H1 (cell line): ENCODE measurements around the gene MAGI2. TPM values are rescaled to one million over a fixed set of nuclear protein-coding genes. Genes with fewer than 3 reads are reported as not detected.

Experiments
- CTCF ChIA-PET: fragments of 300-600 bp; sonication (Branson Sonifier 250); formaldehyde crosslinking; loops from one replicate; lab custom pipeline; 2021; ENCODE audit not compliant: partially characterized antibody; lab: Charles Lee
- POLR2A ChIA-PET: fragments of 300-600 bp; sonication (Branson Sonifier 250); formaldehyde crosslinking; loops from one replicate; lab custom pipeline; 2021; ENCODE audit warnings: inconsistent platforms; ENCODE audit not compliant: partially characterized antibody; lab: Charles Lee
- DNase-seq, 2 experiments: peaks; one replicate each; pipeline versions ENCODE4 v3.0.0 to v3.0.0-alpha.2; 2010 to 2022; ENCODE audit warnings: low spot score in 2 of 2, low read depth in 1 of 2, mixed read lengths in 1 of 2
- FAIRE-seq: peaks from 2 replicates; lab custom pipeline; 2011; peaks lifted over from hg19 to GRCh38; lab: Jason Lieb, UNC
- H2AFZ ChIP-seq: 2 replicates; pipeline ENCODE4 v1.8.1; 2012; ENCODE audit warnings: low read length, inconsistent platforms
- H2AK5ac ChIP-seq: 2 replicates; pipeline ENCODE4 v1.6.1; 2013; ENCODE audit warnings: low read depth, low read length
- H2BK120ac ChIP-seq: replicated peaks from 2 replicates; pipeline ENCODE3; 2013; ENCODE audit warnings: low read depth, low read length, inconsistent platforms
- H2BK12ac ChIP-seq: 2 replicates; pipeline ENCODE4 v1.6.1; 2013; ENCODE audit warnings: low read depth, low read length
- H2BK15ac ChIP-seq: 2 replicates; pipeline ENCODE4 v1.6.1; 2013; ENCODE audit warnings: low read length
- H2BK20ac ChIP-seq: 2 replicates; pipeline ENCODE4 v1.6.1; 2013; ENCODE audit warnings: low read length
- H2BK5ac ChIP-seq: 2 replicates; pipeline ENCODE4 v1.6.1; 2013; ENCODE audit warnings: low read depth, low read length
- H3K14ac ChIP-seq: 2 replicates; pipeline ENCODE4 v1.6.1; 2013; ENCODE audit warnings: inconsistent platforms; ENCODE audit not compliant: insufficient read length
- H3K18ac ChIP-seq: 2 replicates; pipeline ENCODE4 v1.6.1; 2013; ENCODE audit warnings: low read length; ENCODE audit errors: extremely low read depth
- H3K23ac ChIP-seq: 2 replicates; pipeline ENCODE4 v1.6.1; 2013; ENCODE audit warnings: inconsistent platforms; ENCODE audit not compliant: insufficient read length
- H3K23me2 ChIP-seq: 2 replicates; pipeline ENCODE4 v1.6.1; 2013; ENCODE audit warnings: low read depth, low read length
- H3K27ac ChIP-seq: 2 replicates; pipeline ENCODE4 v1.6.1; 2011; ENCODE audit warnings: low read depth, low read length, inconsistent platforms
- H3K27me3 ChIP-seq, 4 experiments: replicated peaks in 1 of 4; 1 replicate in 1 of 4; 2 replicates in 3 of 4; pipeline versions ENCODE4 v1.6.1 to v1.8.1; 2011 to 2013; ENCODE audit warnings: low read length in 3 of 4, mild to moderate bottlenecking in 3 of 4, inconsistent platforms in 2 of 4, mixed read lengths in 2 of 4, moderate library complexity in 1 of 4; ENCODE audit not compliant: control insufficient read depth in 3 of 4, insufficient read depth in 3 of 4; ENCODE audit errors: extremely low read depth in 1 of 4
- H3K36me3 ChIP-seq, 4 experiments: 2 replicates each; pipeline versions ENCODE4 v1.6.1 to v1.8.1; 2011 to 2013; ENCODE audit warnings: mild to moderate bottlenecking in 4 of 4, low read length in 3 of 4, moderate library complexity in 2 of 4, control low read depth in 1 of 4, inconsistent platforms in 1 of 4; ENCODE audit not compliant: insufficient read depth in 4 of 4, control insufficient read depth in 2 of 4
- H3K4ac ChIP-seq: replicated peaks from 2 replicates; pipeline ENCODE3; 2013; ENCODE audit warnings: low read length, low read depth, mixed read lengths, inconsistent platforms; ENCODE audit not compliant: insufficient read length
- H3K4me1 ChIP-seq, 4 experiments: replicated peaks in 1 of 4; 1 replicate in 1 of 4; 2 replicates in 3 of 4; pipeline versions ENCODE4 v1.6.1 to v1.8.1; 2011 to 2013; ENCODE audit warnings: low read length in 3 of 4, inconsistent platforms in 2 of 4, mixed read lengths in 1 of 4; ENCODE audit not compliant: insufficient read depth in 4 of 4, control insufficient read depth in 3 of 4
- H3K4me2 ChIP-seq, 2 experiments: 2 replicates each; pipeline versions ENCODE4 v1.6.1 to v1.8.1; 2011 to 2013; ENCODE audit warnings: low read depth in 2 of 2, low read length in 2 of 2, control low read depth in 1 of 2, inconsistent platforms in 1 of 2, mild to moderate bottlenecking in 1 of 2; ENCODE audit not compliant: insufficient read depth in 1 of 2
- H3K4me3 ChIP-seq, 4 experiments: fragments of 200-600, 300-600 bp in 1 of 4; sonication (generic), shearing (Covaris generic), sonication (Bioruptor Twin) in 1 of 4; 2 replicates each; pipeline versions ENCODE4 v1.5.1 to v1.8.1; 2011 to 2016; ENCODE audit warnings: low read length in 4 of 4, low read depth in 3 of 4, control low read depth in 2 of 4, inconsistent platforms in 2 of 4, mild to moderate bottlenecking in 2 of 4, mixed read lengths in 1 of 4, moderate library complexity in 1 of 4; ENCODE audit not compliant: insufficient read depth in 2 of 4; ENCODE audit errors: extremely low read depth in 1 of 4
- H3K56ac ChIP-seq: replicated peaks from 2 replicates; pipeline ENCODE3; 2013; ENCODE audit warnings: low read depth, mild to moderate bottlenecking, mixed read lengths, low read length, inconsistent platforms; ENCODE audit not compliant: insufficient read length
- H3K79me1 ChIP-seq: 2 replicates; pipeline ENCODE4 v1.6.1; 2013; ENCODE audit warnings: low read depth, low read length, control low read depth
- H3K79me2 ChIP-seq, 2 experiments: 2 replicates each; pipeline versions ENCODE4 v1.6.1 to v1.8.1; 2012 to 2013; ENCODE audit warnings: low read length in 2 of 2, mild to moderate bottlenecking in 2 of 2, inconsistent platforms in 1 of 2; ENCODE audit not compliant: insufficient read depth in 2 of 2, control insufficient read depth in 1 of 2
- H3K9ac ChIP-seq, 4 experiments: replicated peaks in 1 of 4; 1 replicate in 1 of 4; 2 replicates in 3 of 4; pipeline versions ENCODE4 v1.6.1 to v1.8.1; 2011 to 2013; ENCODE audit warnings: low read depth in 3 of 4, low read length in 3 of 4, control low read depth in 2 of 4, mild to moderate bottlenecking in 2 of 4, moderate library complexity in 2 of 4, inconsistent platforms in 1 of 4; ENCODE audit errors: extremely low read depth in 1 of 4
- H3K9me3 ChIP-seq, 2 experiments: 2 replicates each; pipeline versions ENCODE4 v1.6.1 to v1.8.1; 2012 to 2013; ENCODE audit warnings: mild to moderate bottlenecking in 2 of 2, moderate library complexity in 2 of 2, control low read depth in 1 of 2, inconsistent platforms in 1 of 2, low read depth in 1 of 2, low read length in 1 of 2, mixed read lengths in 1 of 2; ENCODE audit not compliant: insufficient read depth in 2 of 2
- H4K20me1 ChIP-seq, 2 experiments: replicated peaks in 1 of 2; 2 replicates each; pipeline versions ENCODE3 to v1.8.1; 2011 to 2013; ENCODE audit warnings: inconsistent platforms in 2 of 2, low read length in 2 of 2, mild to moderate bottlenecking in 1 of 2; ENCODE audit not compliant: insufficient read depth in 2 of 2, control insufficient read depth in 1 of 2
- H4K5ac ChIP-seq: 2 replicates; pipeline ENCODE4 v1.6.1; 2013; ENCODE audit warnings: low read length, low read depth, mixed read lengths, inconsistent platforms; ENCODE audit not compliant: insufficient read length
- H4K8ac ChIP-seq: 2 replicates; pipeline ENCODE4 v1.8.0; 2013; ENCODE audit warnings: mild to moderate bottlenecking, moderate library complexity, low read length, inconsistent platforms; ENCODE audit not compliant: insufficient read depth; ENCODE audit errors: extremely low read depth
- H4K91ac ChIP-seq: replicated peaks from 2 replicates; pipeline ENCODE3; 2013; ENCODE audit warnings: low read length, mixed read lengths, inconsistent platforms; ENCODE audit not compliant: insufficient read length
- CTCF ChIP-seq, 3 experiments: IDR thresholded peaks; 1 replicate in 2 of 3; 2 replicates in 1 of 3; pipeline versions ENCODE4 v1.5.1 to v1.6.1; 2011; ENCODE audit warnings: low read length in 3 of 3, mild to moderate bottlenecking in 3 of 3, inconsistent platforms in 2 of 3, low read depth in 1 of 3, moderate library complexity in 1 of 3; ENCODE audit not compliant: insufficient read depth in 1 of 3; ENCODE audit errors: control extremely low read depth in 1 of 3
- RAD21 ChIP-seq, 2 experiments: IDR thresholded peaks in 1 of 2; conservative IDR thresholded peaks in 1 of 2; 2 replicates each; pipeline ENCODE4 v1.6.1; 2011; ENCODE audit warnings: low read depth in 2 of 2, low read length in 2 of 2, improper control_type of control experiment in 1 of 2, inconsistent platforms in 1 of 2, mild to moderate bottlenecking in 1 of 2, moderate library complexity in 1 of 2
- TEAD4 ChIP-seq: IDR thresholded peaks from 2 replicates; pipeline ENCODE4 v1.6.1; 2012; ENCODE audit warnings: low read depth, low read length, inconsistent platforms, mixed read lengths
- ZNF274 ChIP-seq: IDR thresholded peaks from 2 replicates; pipeline ENCODE4 v1.7.0; 2012; ENCODE audit warnings: low read length, borderline replicate concordance; ENCODE audit errors: extremely low read depth
- WGBS, 2 experiments: shearing (Covaris generic) in 1 of 2; methylation state at CpG; one replicate each; pipeline versions ENCODE4 v1.1.6 to v1.1.7; 2013 to 2015; ENCODE audit warnings: low lambda C conversion rate in 2 of 2, mixed read lengths in 2 of 2, inconsistent platforms in 1 of 2, low coverage in 1 of 2, missing lambda C conversion rate in 1 of 2; ENCODE audit not compliant: insufficient replicate concordance in 2 of 2, insufficient coverage in 1 of 2, insufficient read length in 1 of 2; ENCODE audit errors: extremely low coverage in 1 of 2, missing lambda C conversion rate in 1 of 2; 5-methylcytosine and 5-hydroxymethylcytosine counted together
- polyA plus RNA-seq, 7 experiments: library from polyadenylated mRNA; depleted of rRNA in 3 of 7; stranded (reverse) in 5 of 7; unstranded in 2 of 7; fragments of >200 nt in 5 of 7; fragments of 200-250 nt in 2 of 7; gene quantifications; 1 replicate in 5 of 7; 2 replicates in 1 of 7; 4 replicates in 1 of 7; pipeline versions ENCODE4 v1.2.1 to v1.2.3, GENCODE V29; 2011 to 2013; ENCODE audit warnings: missing spikeins in 2 of 7, mixed read lengths in 2 of 7
- total RNA-seq: library from RNA; stranded (reverse); fragmentation: NEBNext Ultra II Directional; extraction: Animal tissue kit (Norgen Biotek cat#: 25700); gene quantifications from 2 replicates; pipeline ENCODE4 v1.2.1, GENCODE V29; 2021

The MAGI2 gene
- total and polyA plus RNA-seq, 2 of the 8 experiments (the other 6 are each of a cell fraction or from before 2014, with no cell fraction given) = 6.0 to 27.3 TPM

GRCh38 chr7:77995717-77996116 is 1457.8 kb downstream of the MAGI2 start:
- H3K9ac ChIP-seq = no peak overlapping the region
- no peak overlapping the region for H3K4me2 ChIP-seq
- H3K4me3 ChIP-seq = no peak overlapping the region
- no peak overlapping the region for H3K56ac ChIP-seq
- CTCF ChIA-PET = interaction anchor here (0.7 to 2.4 kb wide), 16 partner anchors 9 to 239 kb away, joined by 3 to 8 read pairs (median 4); no protein-coding TSS in a partner anchor
- FAIRE-seq (peak; percentile 58), DNase-seq (no peak)
- POLR2A ChIA-PET = no interaction called here
- H3K36me3 ChIP-seq = no peaks in the 10 kb centered on the region
- 61% methylated on average over 6 of the region's 6 CpGs; no CpG with 5 or more reads in 1 of the 2 experiments for WGBS, 2 experiments
- no peak overlapping the region for H2AK5ac ChIP-seq
- H2BK120ac ChIP-seq = no peak overlapping the region
- no peak overlapping the region; the same call in 1 of the 2 replicates for H2AFZ ChIP-seq
- no peak overlapping the region for H4K5ac ChIP-seq
- H3K27me3 ChIP-seq = no peaks in the 10 kb centered on the region
- H3K9me3 ChIP-seq = no peaks in the 10 kb centered on the region
- H2BK20ac ChIP-seq = no peak overlapping the region
- no peak overlapping the region for H3K27ac ChIP-seq
- H4K20me1 ChIP-seq = no peaks in the 10 kb centered on the region
- H3K23me2 ChIP-seq = no peaks in the 10 kb centered on the region
- H3K14ac ChIP-seq = no peak overlapping the region
- no peak overlapping the region for H4K8ac ChIP-seq
- H3K4ac ChIP-seq = no peak overlapping the region
- no peak overlapping the region for H4K91ac ChIP-seq
- no peaks in the 10 kb centered on the region for H3K79me1 ChIP-seq
- H2BK5ac ChIP-seq = no peak overlapping the region
- H2BK12ac ChIP-seq = no peak overlapping the region
- no peak overlapping the region for H3K18ac ChIP-seq
- H2BK15ac ChIP-seq = no peak overlapping the region
- no peak overlapping the region for H3K23ac ChIP-seq
- no peaks in the 10 kb centered on the region for H3K79me2 ChIP-seq
- peak; percentile 58 to 78 (median 77) for TF ChIP-seq CTCF (IDR thresholded peaks at IDR 0.05; ENCODE audit: control extremely low read depth in 1 of 3, insufficient read depth in 1 of 3, low read depth in 1 of 3, low read length in 3 of 3)
- TF ChIP-seq RAD21 (IDR thresholded peaks at IDR 0.05 in 1 of 2, conservative IDR thresholded peaks at IDR 0.05 in 1 of 2; ENCODE audit: low read depth in 2 of 2, low read length in 2 of 2) = peak; percentile 49 to 62
- TF ChIP-seq TEAD4 = 0 out of 2 replicates have a peak, but pooled peaks have one; percentile 24
- TF ChIP-seq ZNF274 = no peak
- peaks cover 0 to 3% (median 1%) of the 10 kb centered on the region in 4 experiments; a peak in 2 of 7 replicates for H3K4me1 ChIP-seq
